ENCODE results near the gene SHISA4.

SHISA4 gene

DNA sequence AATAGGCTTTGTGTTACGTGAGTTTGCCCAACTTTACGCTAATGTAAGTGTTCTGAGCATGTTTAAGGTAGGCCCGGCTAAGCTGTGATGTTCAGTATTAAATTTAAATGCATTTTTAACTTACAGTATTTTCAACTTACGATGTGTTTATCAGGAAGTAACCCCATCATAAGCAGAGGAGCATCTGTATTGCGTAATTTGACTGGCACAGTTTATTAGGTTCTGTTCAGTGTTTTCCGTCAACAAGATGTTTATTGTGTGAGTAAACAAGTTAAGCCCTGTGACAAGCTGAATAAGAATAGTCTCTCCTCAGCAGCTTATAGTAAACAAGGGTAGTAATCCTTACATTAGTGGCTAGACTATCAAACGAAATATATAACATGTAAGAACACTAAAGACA lies 27.2 kb upstream of the SHISA4 start:
- TF ChIP-seq, protein P1, sequence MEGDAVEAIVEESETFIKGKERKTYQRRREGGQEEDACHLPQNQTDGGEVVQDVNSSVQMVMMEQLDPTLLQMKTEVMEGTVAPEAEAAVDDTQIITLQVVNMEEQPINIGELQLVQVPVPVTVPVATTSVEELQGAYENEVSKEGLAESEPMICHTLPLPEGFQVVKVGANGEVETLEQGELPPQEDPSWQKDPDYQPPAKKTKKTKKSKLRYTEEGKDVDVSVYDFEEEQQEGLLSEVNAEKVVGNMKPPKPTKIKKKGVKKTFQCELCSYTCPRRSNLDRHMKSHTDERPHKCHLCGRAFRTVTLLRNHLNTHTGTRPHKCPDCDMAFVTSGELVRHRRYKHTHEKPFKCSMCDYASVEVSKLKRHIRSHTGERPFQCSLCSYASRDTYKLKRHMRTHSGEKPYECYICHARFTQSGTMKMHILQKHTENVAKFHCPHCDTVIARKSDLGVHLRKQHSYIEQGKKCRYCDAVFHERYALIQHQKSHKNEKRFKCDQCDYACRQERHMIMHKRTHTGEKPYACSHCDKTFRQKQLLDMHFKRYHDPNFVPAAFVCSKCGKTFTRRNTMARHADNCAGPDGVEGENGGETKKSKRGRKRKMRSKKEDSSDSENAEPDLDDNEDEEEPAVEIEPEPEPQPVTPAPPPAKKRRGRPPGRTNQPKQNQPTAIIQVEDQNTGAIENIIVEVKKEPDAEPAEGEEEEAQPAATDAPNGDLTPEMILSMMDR (IDR thresholded peaks at IDR 0.05; ENCODE audit: low read length), result no peak
- TF ChIP-seq EZH2 (optimal IDR thresholded peaks at IDR 0.05; ENCODE audit: low read depth, low read length) (no peak), EZH2phosphoT487 (IDR thresholded peaks at IDR 0.05; ENCODE audit: low read length) (no peak)
- H3K9me3 ChIP-seq (replicated peaks; ENCODE audit: insufficient read depth, low read length), result no peaks in the 10 kb centered on the region

DNA sequence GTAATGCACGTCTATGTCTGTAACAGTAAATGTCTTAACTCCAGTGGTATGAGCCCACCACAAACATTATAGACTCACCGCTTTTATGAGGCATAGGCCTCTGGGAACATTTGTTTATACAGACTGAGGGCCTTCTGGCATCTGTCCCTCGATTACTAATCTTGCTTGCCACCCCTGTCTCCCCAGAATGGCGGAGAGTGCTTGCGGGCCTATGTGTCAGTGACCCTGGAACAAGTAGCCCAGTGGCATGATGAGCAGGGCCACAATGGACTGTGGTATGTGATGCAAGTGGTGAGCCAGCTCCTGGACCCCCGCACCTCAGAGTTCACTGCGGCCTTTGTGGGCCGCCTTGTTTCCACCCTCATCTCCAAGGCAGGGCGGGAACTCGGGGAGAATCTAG lies 18.3 kb upstream of the SHISA4 start:
- no peaks in the 10 kb centered on the region for H4K20me1 ChIP-seq (ENCODE audit: insufficient read depth, low read length)
- H3K27me3 ChIP-seq (replicated peaks; ENCODE audit: insufficient read depth, low read length), result no peaks in the 10 kb centered on the region
- TF ChIP-seq, protein P1 (IDR thresholded peaks at IDR 0.05; ENCODE audit: low read length), result no peak
- no peak for TF ChIP-seq EZH2phosphoT487 (IDR thresholded peaks at IDR 0.05; ENCODE audit: low read length)
- no peak for TF ChIP-seq EZH2 (optimal IDR thresholded peaks at IDR 0.05; ENCODE audit: low read depth, low read length)
- H3K4me3 ChIP-seq (ENCODE audit: low read length), result no peak overlapping the region
- no peak for DNase-seq
- no peak overlapping the region for H2AFZ ChIP-seq (ENCODE audit: low read length)
- no peaks in the 10 kb centered on the region for H3F3A ChIP-seq (ENCODE audit: insufficient read depth, low read length)
- H3K79me2 ChIP-seq (ENCODE audit: low read length), result no peaks in the 10 kb centered on the region
- no peaks in the 10 kb centered on the region for H3K9me3 ChIP-seq (replicated peaks; ENCODE audit: insufficient read depth, low read length)
- H3K9ac ChIP-seq (ENCODE audit: low read length), result no peak overlapping the region
- no peak overlapping the region for H3K27ac ChIP-seq (ENCODE audit: low read length)
- H3K9me2 ChIP-seq (replicated peaks; ENCODE audit: insufficient read depth, low read length), result no peaks in the 10 kb centered on the region
- no peaks in the 10 kb centered on the region for H3K4me1 ChIP-seq (ENCODE audit: low read length)
- H3K4me2 ChIP-seq (ENCODE audit: low read depth, low read length), result no peak overlapping the region
- peaks cover 34% of the 10 kb centered on the region; the same call in 1 of the 2 replicates for H3K36me3 ChIP-seq (replicated peaks; ENCODE audit: insufficient read depth, low read length)

More for the DNA sequence above, 27.2 kb upstream of the SHISA4 start:
- H3K36me3 ChIP-seq (replicated peaks; ENCODE audit: insufficient read depth, low read length), result peaks cover 18% of the 10 kb centered on the region
- H2AFZ ChIP-seq (ENCODE audit: low read length), result no peak overlapping the region
- no peaks in the 10 kb centered on the region for H3K79me2 ChIP-seq (ENCODE audit: low read length)
- no peaks in the 10 kb centered on the region for H3K9me2 ChIP-seq (replicated peaks; ENCODE audit: insufficient read depth, low read length)
- DNase-seq, result no peak
- no peaks in the 10 kb centered on the region for H3K27me3 ChIP-seq (replicated peaks; ENCODE audit: insufficient read depth, low read length)
- H3K4me3 ChIP-seq (ENCODE audit: low read length), result no peak overlapping the region
- H3K27ac ChIP-seq (ENCODE audit: low read length), result no peak overlapping the region
- peaks cover 11% of the 10 kb centered on the region for H3F3A ChIP-seq (ENCODE audit: insufficient read depth, low read length)
- H3K4me2 ChIP-seq (ENCODE audit: low read depth, low read length), result no peak overlapping the region
- no peaks in the 10 kb centered on the region; the same call in 1 of the 2 replicates for H4K20me1 ChIP-seq (ENCODE audit: insufficient read depth, low read length)
- no peak overlapping the region for H3K9ac ChIP-seq (ENCODE audit: low read length)
- H3K4me1 ChIP-seq (ENCODE audit: low read length), result peaks cover 13% of the 10 kb centered on the region

DNA sequence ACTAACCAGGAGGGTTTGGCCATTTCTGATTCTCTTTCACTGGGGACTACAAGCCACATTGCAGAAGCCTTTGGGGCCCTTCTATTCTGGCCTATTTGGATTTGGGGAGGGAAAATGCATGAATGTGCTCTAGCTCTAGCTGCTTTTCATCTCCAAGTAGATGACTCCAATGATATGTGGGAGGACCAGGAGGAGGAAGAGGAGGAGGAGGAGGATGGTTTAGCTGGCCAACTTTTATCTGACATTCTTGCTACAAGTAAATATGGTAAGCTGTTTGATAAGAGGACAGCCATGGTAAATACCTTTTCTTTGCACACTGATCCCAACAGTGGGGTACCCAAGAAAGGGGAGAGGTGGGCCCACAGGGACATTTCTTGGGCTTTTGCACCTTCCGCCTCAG lies 14.0 kb upstream of the SHISA4 start:
- Histone ChIP-seq H3F3A (ENCODE audit: insufficient read depth, low read length) (no peaks in the 10 kb centered on the region), H3K4me2 (ENCODE audit: low read depth, low read length) (no peak overlapping the region), H3K27ac (ENCODE audit: low read length) (no peak overlapping the region), H3K4me3 (ENCODE audit: low read length) (no peak overlapping the region), H2AFZ (ENCODE audit: low read length) (no peak overlapping the region), H3K9me2 (replicated peaks; ENCODE audit: insufficient read depth, low read length) (no peaks in the 10 kb centered on the region), H3K36me3 (replicated peaks; ENCODE audit: insufficient read depth, low read length) (peaks cover 20% of the 10 kb centered on the region; the same call in 1 of the 2 replicates), H3K9me3 (replicated peaks; ENCODE audit: insufficient read depth, low read length) (no peaks in the 10 kb centered on the region), H3K9ac (ENCODE audit: low read length) (no peak overlapping the region), H3K27me3 (replicated peaks; ENCODE audit: insufficient read depth, low read length) (no peaks in the 10 kb centered on the region), H3K79me2 (ENCODE audit: low read length) (no peaks in the 10 kb centered on the region), H4K20me1 (ENCODE audit: insufficient read depth, low read length) (no peaks in the 10 kb centered on the region), H3K4me1 (ENCODE audit: low read length) (no peaks in the 10 kb centered on the region)
- DNase-seq, result no peak
- TF ChIP-seq EZH2phosphoT487 (IDR thresholded peaks at IDR 0.05; ENCODE audit: low read length) (no peak), EZH2 (optimal IDR thresholded peaks at IDR 0.05; ENCODE audit: low read depth, low read length) (no peak)
- TF ChIP-seq, protein P1 (IDR thresholded peaks at IDR 0.05; ENCODE audit: low read length), result no peak

Measured in MM.1S (cell line).